UCSD-AML1 (cell line): ENCODE results near the gene BRD1.
"Not testable (repeated sequence)": the region's sequence is repeated elsewhere in the genome, so short reads cannot be mapped to it uniquely, and the experiment has no call there.

Experiments
- DNase-seq: peaks from one replicate; lab custom pipeline; 2025; ENCODE audit not compliant: unreplicated experiment; lab: John Stamatoyannopoulos, UW

BRD1 gene

DNA sequence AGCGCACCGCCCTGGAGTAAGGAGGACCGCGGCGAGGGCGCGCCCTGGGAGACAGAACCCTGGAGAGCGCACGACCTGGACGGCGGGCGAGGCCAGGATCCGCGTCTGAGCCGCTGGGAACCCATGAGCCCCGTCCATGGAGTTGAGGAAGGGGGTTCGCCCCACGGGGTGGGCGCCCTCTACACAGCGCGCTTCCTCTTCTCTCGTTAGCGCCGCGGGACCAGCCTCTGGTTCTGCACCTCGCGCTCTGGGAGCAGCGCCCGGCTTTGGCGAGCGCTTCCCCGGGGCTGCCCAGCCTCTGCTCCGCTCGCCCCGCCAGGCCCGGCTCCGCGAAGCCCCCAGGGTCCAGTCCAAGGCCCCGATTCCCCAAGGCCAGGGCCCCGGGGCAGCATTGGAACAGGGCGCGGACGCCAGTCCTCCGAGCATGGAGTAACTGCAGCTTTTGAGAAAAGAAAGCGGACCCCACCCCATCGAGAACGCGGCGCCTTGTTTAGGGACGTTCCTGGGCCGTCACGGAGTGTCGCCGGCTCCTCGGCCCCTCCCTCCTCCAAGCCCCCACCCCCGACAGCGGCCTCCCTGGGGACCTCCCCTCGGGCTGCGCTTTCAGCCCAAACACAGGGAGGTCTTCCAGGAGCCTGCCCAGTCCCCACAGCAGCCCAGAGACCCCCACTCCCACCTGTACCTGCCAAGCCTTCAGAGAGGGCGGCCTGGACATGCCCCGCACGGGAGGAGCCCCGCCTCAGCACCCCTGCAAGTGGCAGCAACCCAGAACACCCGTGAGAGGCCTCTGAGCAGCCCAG lies 56.2 kb downstream of the BRD1 start:
- DNase-seq: no peak

DNA sequence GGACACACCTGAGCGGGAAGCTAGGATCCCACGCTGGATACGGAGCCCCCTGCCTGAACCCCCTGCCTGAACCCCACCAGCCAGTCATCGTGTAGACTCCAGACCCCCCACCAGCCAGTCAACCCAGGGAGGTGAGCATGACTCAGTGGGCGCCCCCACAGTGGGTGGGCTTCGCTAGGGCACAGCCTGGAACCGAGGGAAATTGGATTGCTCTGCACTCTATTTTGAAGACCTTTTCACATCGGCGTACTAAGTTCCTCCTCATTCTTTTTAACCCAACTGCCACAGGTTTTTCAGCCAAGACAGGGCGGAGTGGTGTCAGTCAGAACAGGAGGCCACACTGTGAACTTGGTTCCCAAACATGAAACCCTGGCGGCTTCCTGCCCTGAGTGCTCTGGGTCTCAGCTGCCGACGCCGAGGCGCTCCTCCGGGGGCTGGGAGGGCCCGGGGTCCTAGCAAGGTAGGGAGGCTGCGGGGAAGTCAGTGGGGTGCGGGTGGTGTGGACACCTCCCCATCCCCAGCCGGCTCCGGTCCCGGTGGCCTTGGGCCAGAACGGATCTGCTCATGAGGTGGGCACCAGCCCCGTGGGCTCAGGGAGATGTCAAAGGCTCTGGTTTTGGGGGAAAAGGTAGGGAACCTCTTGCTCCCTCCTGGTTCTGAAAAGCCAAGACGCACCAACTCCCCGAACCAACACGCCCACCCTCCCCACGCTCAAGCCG lies 57.0 kb downstream of the BRD1 start:
- no peak for DNase-seq

DNA sequence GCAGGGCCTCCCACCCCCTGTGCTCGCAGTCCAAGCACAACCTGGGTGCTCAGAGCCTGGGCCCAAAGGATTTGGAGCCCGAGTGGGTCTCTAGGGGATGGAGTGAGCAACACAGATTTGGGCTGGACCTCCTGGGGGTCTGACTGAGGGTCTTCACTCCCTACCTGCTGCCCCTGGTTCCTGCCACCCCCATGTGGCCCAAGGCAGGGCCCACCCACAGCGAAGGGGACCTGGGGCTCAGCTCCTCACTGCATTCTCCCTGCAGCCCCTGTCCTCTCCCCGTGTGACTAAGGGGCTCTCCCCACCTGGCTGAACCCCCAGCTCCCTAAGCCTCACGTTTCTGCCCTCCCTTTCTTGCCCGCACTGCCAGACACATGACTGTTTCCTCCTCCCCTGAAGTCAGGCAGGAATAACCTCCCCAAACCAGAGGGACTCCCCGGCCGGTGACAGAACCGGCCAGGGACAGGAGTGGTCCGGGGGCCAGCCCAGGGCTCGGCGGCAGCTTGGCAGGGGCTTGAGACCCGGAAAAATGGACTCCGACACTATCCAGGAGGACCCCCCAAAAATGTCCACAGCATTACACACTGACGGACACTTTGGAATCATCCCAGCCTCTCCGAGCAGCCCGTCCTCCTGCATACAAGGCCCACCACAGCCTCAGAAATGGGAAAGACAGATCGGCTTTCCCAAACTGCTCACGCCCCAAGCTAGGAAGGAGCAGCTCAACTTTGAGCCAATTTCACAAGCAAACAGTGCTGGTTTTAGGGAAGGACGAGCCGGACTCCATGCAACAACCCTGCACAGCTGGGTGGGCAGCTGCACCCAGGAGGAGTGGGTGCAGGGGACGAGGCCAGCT lies 57.8 kb downstream of the BRD1 start:
- no peak for DNase-seq

DNA sequence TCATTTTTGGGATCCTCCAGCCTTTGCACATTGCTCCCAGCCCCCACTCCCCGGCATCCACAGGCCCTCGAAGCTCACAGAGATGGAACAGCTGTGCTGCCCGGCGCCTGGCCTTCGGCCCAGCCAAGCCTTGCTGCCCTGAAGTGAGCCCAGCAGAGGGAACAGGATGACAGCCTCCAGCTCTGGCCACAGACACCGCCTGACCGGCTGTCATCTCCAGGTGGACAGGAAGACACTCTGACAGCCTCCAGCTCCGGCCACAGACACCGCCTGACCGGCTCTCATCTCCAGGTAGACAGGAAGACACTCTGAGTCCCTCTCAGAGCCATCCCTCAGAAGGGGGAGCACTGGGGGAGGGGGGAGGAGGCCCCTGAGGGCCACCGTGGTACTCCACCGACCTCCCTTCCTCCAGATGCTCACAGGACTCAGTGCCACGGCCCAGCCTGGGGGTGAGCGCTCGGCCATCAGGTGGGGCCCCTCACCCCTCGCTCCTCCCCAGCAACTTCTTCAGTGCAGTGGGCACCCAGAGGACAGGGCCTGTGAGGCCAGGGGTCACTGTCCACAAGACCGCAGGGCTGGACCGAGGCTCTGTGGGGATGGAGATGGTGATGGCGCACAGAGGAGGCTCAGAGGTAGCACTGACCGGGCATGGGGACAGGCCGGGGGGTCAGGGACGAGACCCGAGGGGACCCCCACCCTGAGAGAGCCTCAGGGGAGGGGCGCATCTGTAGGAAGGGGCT lies 58.6 kb downstream of the BRD1 start:
- no peak for DNase-seq

DNA sequence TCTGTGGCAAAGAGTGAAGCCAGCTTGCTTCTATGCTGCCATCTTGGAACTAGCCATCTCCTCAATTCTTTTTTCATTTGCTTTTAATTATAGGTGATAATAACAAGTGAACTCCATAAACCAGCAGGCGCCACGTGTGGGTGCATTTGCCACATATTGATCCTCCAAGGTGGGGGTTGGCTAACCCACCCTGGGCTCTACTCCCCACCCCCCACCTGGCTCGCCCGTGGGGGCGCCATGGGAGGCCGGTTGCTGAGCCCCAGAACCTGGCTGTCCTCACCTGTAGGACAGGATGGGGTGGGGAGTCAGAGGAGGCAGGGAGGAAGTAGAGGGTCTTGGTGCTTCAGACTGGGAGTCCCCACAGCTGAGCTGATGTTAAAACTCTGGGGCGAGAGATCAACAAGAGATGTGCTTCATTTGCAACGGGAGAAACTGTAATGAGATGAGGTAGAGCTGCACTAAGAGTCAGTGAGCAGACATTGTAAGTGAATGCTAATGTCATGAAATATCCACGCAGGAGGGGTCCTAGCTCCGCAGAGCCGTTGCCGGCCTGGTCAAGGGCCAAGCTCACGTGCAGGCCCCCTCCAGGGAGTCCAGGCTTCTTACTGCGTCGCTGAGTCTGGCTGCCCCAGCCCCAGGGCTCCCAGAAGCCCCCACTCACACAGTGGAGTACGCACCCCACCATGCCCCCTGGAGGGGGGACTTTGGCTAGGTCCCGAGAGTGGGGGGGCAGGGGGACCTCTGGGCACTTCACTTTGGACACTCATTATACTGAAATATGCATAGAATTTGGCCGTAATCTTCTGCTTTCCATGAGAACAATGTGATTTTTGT lies 59.4 kb downstream of the BRD1 start:
- DNase-seq: no peak

DNA sequence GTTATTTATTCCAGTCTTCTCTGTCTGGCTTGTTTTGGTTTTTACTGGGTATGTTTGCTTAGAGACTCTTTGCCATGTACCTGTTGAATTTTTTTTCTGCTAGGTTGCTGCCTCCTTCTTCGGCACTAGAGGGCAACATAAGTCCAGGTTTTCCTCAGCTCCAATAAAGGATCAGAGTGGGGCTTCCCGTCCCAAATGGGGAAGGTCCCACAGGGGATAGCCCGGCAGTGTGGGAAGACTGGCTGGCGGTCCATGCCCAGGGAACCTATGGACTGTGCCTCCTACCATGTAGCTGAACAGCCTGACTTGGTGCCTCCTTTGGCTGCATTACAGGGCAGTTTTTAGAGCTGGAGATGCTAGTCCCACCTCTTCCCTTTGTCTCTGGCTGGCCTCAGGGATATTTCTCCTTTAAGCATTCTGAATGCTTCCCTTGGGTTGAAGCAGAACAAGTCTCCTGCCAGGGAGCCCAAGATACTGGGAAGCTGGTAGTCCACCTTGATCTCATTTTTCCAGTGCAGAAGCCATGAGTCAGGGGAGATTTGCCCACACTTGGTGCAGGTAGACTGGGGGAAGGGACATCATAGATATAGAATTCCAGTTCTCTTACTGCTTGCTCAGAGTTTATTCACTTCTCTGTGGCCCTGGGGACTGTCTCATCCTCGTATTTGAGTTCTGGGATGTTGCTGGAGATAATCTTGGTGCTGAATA lies 60.2 kb downstream of the BRD1 start:
- DNase-seq: peak; percentile 47

DNA sequence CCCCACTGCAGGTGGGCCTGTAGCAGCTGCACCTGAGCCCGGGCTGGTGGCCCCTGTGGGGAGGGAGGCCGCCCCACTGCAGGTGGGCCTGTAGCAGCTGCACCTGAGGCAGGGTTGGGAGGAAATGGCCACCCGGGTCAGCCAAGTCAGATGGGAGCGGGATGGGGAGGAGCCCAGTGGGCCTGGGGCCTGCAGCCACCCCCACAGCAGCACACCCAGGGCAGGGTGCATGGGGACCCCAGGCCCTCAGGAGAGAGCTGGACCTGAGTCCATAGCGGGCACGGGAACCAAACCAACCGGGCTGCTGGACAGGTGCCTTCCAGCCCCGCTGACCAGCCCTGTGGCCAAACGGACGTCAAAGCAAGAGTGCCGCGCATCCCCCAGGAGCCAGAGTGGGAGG lies 61.7 kb downstream of the BRD1 start:
- DNase-seq: no peak

DNA sequence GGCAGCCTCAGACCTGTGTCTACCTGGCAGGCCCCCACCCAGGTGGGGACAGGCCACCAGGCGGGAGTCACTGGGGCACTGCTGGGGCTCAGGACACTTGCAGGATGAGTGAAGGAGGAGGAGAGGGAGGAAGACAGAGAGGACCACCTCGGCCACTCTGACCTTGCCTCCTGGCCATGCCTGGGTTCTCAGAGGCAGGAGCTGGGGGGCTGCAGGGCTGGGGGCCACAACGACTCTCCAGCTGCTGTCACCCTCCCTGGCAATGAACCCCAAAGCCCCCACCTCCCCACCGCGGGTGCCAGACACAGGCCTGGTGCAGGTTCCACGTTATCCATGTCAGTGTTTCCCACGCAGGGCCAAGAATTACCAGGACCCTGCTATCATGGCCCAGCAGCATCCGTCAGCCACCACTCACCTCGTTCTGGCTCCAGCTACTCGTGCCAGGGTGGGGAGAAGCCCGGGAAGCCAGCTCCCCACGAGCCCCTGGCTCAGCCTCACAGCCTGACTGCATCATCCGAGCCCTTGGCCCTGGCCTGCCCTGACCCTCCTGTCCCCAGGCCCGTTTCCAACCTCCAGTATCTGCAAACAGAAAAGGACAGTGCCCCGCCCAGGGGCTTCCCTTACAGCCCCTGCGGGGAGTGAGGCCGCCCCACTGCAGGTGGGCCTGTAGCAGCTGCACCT lies 62.4 kb downstream of the BRD1 start:
- DNase-seq: no peak

DNA sequence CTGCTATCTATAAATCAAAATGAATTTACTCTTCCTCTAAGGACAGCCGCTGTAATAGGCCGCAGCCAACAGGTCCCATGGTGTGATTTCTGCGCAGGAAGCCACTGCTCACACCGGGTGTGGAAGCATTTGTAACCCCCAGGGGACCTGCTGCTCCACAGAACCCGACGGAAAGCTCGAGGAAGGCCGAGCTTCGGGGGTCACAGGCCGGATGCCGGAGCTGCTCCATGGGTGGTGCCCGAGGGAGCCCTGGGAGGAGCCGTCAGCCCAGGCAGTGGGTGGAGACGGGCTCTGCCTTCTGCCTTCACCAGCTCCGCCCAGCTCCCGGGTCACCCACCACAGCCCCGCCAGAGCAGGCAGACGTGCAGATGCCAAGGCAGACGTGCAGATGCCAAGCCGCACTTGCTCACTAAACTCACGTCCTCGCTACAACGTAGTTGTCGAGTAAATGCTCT lies 63.5 kb downstream of the BRD1 start:
- no peak for DNase-seq

DNA sequence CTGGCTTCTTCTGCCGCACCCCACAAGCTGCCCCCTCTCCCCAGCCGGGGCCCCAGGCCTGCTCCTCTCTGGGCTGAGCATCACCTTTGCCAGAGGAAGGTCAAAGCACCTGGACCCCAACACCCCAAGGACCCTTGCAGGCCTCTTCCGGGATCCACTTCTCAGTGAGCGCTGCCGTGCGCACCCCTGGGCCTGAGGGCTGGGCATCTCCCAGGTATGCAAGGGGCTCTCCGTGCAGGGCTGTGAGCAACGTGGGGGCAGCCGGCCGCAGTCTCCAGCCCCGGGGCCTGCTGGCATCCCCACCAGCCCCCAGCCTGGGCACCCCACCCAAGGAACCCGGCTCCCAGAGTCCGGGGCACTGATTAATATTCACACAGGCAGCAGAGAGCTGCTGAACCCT lies 64.0 kb downstream of the BRD1 start:
- no peak for DNase-seq

DNA sequence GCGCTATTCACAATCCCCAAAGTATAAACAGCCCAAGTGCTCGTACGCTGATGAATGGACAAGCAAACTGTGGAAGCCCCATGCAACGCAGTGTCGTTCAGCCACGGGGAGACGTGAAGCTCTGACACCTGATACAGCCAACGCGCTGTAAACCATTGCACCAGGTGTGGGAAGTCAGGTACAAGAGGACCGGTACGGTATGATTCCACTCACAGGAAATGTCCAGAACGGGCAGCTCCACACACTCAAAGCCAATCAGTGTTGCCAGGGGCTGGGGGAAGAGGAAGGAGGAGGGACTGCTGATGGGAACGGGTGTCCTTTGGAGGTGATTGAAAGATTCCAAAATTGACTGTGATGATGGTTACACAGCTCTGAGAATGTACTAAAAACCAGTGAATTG lies 64.5 kb downstream of the BRD1 start:
- no peak for DNase-seq

DNA sequence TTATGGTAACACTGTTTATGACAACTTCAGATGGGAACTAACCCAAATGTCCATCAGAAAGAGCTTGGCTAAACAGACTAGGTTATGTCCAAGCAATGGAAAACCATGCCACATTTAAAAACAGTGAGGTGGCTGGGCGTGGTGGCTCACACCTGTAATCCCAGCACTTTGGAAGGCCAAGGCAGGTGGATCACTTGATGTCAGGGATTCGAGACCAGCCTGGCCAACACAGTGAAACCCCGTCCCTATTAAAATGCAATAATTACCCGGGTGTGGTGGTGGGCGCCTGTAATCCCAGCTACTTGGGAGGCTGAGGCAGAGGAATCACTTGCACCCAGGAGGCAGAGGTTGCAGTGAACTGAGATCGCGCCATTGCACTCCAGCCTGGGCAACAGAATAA lies 65.1 kb downstream of the BRD1 start:
- DNase-seq: not testable (repeated sequence)

DNA sequence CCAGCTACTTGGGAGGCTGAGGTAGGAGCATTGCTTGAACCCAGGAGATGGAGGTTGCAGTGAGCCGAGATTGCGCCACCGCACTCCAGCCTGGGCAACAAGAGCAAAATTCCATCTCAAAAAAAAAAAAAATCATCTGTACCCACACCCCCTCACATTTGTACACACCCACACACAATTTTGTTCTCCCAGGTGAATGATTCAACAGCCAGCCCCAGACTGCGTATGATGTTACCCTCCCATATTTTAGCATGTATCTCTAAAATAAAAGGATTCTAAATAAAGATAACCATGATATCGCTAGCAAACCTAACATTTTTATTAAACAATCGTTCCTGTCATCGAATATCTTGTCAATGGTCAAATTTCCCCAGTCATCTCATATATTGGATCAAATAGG lies 65.8 kb downstream of the BRD1 start:
- no peak for DNase-seq

DNA sequence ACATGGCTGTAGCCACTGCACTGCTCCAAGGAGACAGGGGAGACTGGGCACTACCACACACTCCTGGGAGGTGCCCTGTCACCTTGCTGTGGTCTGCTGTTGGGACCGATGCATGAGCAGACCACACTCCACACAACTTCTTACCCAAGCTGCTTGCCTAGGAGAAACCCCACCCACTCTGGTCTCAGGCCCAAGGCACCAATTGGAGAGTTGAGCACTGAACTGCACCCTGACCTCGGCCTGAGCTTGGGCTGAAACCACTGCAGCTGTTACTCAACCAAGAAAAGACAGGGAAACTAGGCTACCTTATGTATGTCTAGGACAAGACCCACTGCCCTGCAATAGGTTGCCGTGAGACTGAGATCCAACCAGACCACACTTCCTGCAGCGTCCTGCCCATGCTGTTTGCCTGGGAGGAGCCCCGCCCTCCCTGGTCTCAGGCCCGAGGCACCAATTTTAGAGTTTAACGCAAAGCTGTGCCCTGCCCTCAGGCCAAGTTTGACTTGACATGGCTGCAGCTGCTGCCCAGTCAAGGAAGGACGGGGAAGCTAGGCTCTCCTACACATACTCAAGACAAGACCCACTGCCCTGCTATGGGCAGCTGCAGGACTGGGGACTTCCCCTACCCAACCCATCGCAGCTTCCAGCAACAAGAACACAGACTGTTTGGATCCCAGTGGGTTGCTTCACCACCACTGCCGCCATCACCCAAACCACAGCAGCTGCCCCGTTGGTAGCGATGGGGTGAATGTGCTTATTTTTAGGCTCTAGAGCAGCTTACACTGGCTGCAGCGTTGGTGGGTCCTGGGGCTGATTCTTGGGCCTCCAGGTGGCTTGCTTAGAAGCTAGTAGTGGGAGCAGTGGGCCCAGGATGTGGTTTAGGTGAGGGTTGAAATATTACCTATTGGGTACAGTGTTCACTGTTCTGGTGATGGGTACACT lies 66.8 kb downstream of the BRD1 start:
- no peak for DNase-seq

DNA sequence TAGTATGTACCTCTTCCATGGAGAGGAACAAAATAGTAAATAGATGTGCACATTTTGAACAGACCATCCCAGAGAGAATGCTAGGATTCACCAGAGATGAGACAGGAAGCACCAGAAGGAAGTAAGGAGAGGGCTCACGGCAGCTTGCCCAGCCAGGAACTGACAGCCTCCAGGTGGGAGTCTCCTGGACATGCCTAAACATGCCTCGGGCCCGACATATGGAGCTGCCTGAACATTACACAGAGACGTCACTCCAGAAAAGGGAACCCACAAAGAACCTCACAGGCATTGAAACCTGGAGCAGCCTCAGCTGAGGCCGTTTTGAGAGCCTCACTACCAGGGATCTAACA lies 67.4 kb downstream of the BRD1 start:
- no peak for DNase-seq

DNA sequence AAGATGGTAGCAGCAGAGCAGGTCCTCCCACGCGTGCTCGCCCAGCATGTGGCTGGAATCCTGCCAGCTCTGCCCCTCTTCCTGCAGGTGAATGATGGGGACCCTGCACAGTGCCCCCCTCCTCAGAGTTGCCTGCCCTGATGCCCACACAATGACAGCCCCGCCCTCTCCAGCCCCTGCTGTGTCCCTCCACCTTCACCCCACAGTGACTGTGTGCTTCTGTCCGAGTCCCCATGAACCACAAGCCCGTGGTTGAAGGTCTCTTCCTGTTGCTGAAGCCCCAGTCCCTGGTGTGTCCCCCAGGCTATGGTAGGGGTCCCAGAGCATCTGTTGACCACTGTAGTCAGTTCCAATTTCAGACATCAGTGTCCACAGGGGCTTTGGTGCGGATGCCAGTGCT lies 71.0 kb downstream of the BRD1 start:
- no peak for DNase-seq

DNA sequence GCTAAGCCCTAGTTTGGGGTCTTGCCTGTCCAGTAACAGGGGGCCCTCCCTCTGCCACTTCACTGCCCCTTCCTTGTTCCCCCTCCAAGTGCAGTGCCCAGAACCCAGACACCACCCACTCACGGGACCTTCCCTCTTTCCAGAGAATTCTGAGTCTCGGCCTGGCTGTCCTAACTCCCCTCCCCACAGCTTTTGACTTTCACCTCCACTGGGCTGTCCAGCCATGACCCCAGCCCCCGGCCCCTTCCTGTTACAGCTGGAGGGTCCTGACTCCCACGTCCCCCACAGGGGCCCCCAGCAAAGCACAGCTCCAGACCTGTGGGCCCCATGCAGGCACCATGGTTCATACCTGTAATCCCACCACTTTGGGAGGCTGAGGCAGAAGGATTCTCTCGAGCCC lies 71.5 kb downstream of the BRD1 start:
- no peak for DNase-seq

DNA sequence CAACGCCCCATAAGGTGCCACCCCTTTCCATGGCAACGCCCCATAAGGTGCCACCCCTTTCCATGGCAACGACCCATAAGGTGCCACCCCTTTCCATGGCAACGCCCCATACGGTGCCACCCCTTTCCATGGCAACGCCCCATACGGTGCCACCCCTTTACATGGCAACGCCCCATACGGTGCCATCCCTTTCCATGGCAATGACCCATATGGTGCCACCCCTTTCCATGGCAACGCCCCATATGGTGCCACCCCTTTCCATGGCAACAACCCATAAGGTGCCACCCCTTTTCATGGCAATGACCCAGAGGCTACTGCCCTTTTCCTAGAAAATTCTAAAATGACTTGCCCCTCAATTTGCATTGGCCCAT lies 72.1 kb downstream of the BRD1 start:
- no peak for DNase-seq
